Activated naive CD8-positive, alpha-beta T cell treated with anti-CD3 and anti-CD28 coated beads for 36 hours (primary cell): ENCODE measurements around the gene SNN. TPM values are rescaled to one million over a fixed set of nuclear protein-coding genes. Genes with fewer than 3 reads are reported as not detected.

Source experiments
- DNase-seq: peaks from one replicate; pipeline ENCODE4 v3.0.0; 2021
- H3K27ac Mint-ChIP-seq: one replicate; pipeline ENCODE4 v1.8.0; 2022; ENCODE audit warnings: mild to moderate bottlenecking, moderate library complexity, mixed read lengths
- H3K27me3 Mint-ChIP-seq: one replicate; pipeline ENCODE4 v1.8.0; 2022; ENCODE audit warnings: mild to moderate bottlenecking, mixed read lengths
- H3K36me3 Mint-ChIP-seq: one replicate; pipeline ENCODE4 v1.8.0; 2021; ENCODE audit warnings: mild to moderate bottlenecking, mixed read lengths
- H3K4me1 Mint-ChIP-seq: one replicate; pipeline ENCODE4 v1.8.0; 2021; ENCODE audit warnings: mixed read lengths
- H3K4me3 Mint-ChIP-seq: one replicate; pipeline ENCODE4 v1.8.0; 2022; ENCODE audit warnings: mild to moderate bottlenecking, moderate library complexity, mixed read lengths
- H3K9me3 Mint-ChIP-seq: one replicate; pipeline ENCODE4 v1.8.0; 2022; ENCODE audit warnings: mixed read lengths
- total RNA-seq, 2 experiments: library from RNA; stranded (reverse); gene quantifications; one replicate each; pipeline ENCODE4 v1.2.3, GENCODE V29; 2021

Gene SNN
- total RNA-seq, 2 experiments from 2014 or later, result 10.3 to 11.2 TPM

DNA sequence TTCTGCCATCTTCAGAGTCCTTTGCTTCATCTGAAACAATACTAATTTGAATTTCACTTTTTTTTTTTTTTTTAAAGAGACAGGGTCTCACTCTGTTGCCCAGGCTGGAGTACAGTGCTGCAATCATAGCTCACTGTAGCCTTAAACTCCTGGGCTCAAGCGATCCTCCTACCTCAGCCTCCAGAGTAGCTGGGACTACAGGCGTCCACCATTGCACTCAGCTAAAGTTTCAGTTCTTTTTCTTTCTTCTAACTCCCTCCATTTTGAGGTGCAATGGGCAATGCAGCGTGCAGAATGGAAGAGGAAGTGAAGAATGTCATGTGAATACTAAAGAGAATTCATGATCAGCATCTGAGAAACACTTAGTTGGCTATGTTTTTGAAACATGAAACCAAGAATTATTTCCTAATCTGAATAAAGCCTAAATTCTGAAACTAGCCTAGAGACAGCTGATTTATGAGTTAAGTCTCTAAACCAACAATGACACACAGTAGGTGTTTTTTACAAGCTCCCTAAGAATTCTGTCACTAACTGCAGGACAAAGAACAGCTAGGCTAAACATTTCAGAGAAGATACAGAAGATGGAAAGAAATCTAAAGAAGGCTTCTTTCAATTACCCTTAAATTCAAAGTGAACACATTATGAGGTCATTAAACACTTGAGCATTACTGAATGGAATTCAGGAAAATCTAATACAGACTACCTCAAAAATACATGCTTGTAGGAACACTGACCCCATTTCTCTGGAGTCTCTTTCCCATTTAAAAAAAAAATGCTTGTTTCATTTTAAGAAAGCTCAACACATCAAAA lies 21.0 kb downstream of the SNN start:
- peak overlapping the region; percentile 68 for H3K27ac Mint-ChIP-seq
- peaks cover 19% of the 10 kb centered on the region for H3K4me1 Mint-ChIP-seq
- peaks cover 28% of the 10 kb centered on the region for H3K36me3 Mint-ChIP-seq
- no peak for DNase-seq
- no peaks in the 10 kb centered on the region for H3K27me3 Mint-ChIP-seq
- H3K9me3 Mint-ChIP-seq, result no peaks in the 10 kb centered on the region
- no peak overlapping the region for H3K4me3 Mint-ChIP-seq

DNA sequence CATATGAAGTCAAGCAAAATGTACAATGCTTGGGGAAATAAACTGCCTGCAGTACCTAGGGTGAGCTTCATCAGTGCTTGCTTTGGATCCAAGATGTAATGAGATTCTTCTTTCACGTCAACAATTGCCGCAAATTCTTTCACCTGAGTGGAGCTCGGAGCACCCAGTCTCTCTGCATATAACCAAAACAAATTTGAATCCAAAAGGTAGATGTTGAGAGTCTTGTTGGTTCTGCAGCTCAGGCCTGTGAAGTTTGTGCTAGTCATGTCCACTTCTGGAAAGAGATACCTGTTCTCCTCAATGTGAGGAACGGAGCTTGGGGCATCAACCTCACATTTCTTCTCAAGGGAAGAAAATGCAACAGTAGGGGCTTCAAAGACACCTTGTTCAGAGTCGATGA lies 23.0 kb downstream of the SNN start:
- Mint-ChIP-seq H3K9me3 (no peaks in the 10 kb centered on the region), H3K4me3 (no peak overlapping the region), H3K36me3 (peaks cover 33% of the 10 kb centered on the region), H3K27me3 (no peaks in the 10 kb centered on the region), H3K4me1 (peaks cover 22% of the 10 kb centered on the region), H3K27ac (no peak overlapping the region)
- no peak for DNase-seq

DNA sequence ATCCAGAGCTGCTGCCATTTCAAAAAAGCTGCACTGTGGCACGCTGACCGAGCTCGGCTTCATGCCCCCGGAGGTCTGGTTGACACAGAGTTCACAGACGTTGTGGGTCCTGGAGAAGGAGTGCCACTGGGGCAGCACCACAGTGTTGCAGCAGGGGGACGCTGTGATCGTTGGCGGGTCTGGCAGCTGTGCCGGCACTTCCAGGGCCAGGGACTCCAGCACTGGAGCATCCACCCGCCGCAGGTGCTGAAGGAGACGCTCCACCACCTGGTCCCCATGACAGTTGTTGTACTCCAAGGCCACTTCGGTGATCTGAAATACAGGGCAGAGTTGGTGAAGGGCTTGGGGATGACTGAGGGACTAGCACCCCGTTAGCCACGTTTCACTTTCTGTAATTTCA lies 23.5 kb downstream of the SNN start:
- peaks cover 36% of the 10 kb centered on the region for H3K36me3 Mint-ChIP-seq
- peaks cover 27% of the 10 kb centered on the region for H3K4me1 Mint-ChIP-seq
- H3K4me3 Mint-ChIP-seq, result no peak overlapping the region
- no peaks in the 10 kb centered on the region for H3K27me3 Mint-ChIP-seq
- no peak overlapping the region for H3K27ac Mint-ChIP-seq
- no peaks in the 10 kb centered on the region for H3K9me3 Mint-ChIP-seq
- DNase-seq, result no peak

DNA sequence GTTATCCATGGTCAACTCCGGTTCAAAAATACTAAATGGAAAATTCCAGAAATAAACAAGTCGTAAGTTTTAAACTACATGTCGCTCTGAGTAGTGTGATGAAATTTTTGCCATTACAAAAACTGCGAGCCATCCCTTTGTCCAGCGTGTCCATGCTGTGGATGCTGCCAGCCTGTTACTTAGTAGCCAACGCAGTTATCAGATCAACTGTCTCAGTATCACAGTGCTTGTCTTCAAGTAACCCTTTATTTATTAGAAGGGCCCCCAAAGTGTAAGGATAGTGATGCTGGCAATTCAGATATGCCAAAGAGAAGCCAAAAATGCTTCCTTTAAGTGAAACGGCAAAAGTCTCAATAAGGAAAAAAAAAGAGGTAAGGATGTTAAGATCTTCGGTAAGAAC lies 23.9 kb downstream of the SNN start:
- no peaks in the 10 kb centered on the region for H3K27me3 Mint-ChIP-seq
- peaks cover 38% of the 10 kb centered on the region for H3K36me3 Mint-ChIP-seq
- H3K4me1 Mint-ChIP-seq, result peaks cover 28% of the 10 kb centered on the region
- H3K9me3 Mint-ChIP-seq, result no peaks in the 10 kb centered on the region
- H3K4me3 Mint-ChIP-seq, result no peak overlapping the region
- DNase-seq, result no peak
- no peak overlapping the region for H3K27ac Mint-ChIP-seq

DNA sequence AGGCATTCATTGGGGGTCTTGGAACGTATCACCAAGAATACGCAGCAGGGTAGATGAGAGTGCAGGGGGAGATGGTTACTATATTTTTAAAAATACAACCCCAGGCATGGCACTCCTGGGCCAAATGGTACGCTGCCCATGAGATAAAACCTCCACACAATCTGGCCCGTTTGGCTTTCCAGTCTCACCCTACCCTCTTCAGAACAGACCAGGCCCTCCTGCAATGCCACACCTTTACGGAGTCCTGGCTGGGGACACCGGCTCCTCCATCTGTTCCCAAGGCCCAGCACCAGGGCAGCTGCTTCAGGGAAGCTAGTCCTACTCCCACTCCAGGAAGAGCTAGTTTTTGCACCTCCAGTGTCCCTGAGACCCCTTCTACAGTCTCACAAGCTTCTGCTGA lies 24.4 kb downstream of the SNN start:
- Mint-ChIP-seq H3K9me3 (no peaks in the 10 kb centered on the region), H3K4me1 (peaks cover 29% of the 10 kb centered on the region), H3K27ac (no peak overlapping the region), H3K36me3 (peaks cover 36% of the 10 kb centered on the region), H3K27me3 (no peaks in the 10 kb centered on the region), H3K4me3 (no peak overlapping the region)
- no peak for DNase-seq

DNA sequence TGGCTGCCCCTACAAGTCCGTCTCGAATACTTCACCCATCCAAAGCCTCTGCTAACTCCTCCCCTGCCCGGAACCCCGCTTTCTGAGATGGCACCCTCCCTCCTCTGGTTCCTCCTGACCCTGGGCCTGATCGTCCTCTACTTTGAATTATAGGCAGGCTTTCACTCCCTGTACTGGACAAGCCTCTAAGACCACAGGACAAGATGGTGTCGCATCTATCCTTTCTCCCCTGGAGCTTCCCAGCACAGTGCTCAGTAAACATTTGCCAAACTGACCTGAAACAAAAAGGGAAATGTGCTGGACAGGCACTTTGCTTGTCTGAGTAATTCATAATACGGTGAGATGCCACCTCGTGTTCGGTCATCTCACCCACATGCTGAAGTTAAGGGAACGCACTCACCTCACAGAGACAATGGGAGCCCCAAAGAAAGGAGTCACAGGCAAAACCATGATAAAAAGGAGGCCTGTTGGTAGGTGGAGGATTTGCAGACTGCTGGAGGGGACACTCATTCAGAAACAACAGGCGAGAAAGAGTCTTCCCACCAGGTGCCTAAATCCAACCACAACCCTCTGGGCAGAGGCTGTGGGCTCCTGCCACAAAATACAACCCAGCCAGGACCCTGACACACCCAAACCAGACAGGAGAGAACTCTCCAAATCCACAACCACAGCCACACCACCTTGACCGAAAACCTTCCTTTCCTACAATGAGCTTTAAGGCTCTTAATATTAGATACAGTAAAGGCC lies 28.2 kb downstream of the SNN start:
- no peak overlapping the region for H3K4me3 Mint-ChIP-seq

DNA sequence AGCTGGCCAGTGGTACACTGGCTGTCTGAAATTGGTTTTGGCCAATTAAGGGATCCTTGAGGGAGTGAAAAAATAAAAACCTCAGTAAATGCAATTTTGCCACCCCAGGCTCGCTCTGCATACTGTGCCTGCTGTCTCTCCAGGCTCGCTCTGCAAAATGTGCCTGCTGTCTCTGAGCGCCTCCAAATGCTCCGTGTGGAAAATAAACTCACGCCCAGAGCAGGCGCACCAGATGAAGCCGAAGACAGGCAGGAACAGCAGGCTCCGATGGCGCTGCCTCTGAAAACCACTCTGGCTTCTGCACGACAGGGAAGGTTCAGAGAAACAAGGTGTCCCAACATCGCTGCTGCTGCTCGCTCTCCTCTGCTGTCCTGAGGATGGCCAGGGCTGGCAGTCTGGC lies 29.1 kb downstream of the SNN start:
- Mint-ChIP-seq H3K4me3 (no peak overlapping the region), H3K9me3 (no peaks in the 10 kb centered on the region), H3K4me1 (peaks cover 36% of the 10 kb centered on the region), H3K36me3 (peaks cover 24% of the 10 kb centered on the region), H3K27ac (no peak overlapping the region), H3K27me3 (no peaks in the 10 kb centered on the region)
- no peak for DNase-seq

More for the DNA sequence above, 28.2 kb downstream of the SNN start:
- Mint-ChIP-seq H3K36me3 (peaks cover 29% of the 10 kb centered on the region), H3K27me3 (no peaks in the 10 kb centered on the region), H3K27ac (no peak overlapping the region), H3K9me3 (no peaks in the 10 kb centered on the region), H3K4me1 (peaks cover 33% of the 10 kb centered on the region)
- DNase-seq, result no peak

DNA sequence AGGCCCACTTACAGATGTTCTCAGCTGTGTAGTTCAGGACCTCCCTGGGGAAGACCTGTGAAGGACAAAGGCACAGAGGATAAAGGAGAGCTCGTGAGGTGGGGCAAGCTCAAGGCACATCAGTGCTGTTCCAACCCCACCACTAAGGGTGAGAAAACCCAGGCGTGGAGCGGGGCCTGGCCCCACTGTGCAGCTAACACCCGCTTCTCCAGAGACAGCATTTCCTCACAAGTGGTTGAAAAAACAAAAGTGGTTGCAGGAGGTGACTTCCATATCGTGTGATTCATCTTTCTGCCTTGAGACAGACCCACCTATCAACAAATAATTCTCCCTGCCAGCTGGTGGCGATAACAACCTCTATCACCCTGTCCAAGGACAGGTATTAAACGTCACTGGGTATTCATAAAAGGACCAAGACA lies 30.0 kb downstream of the SNN start:
- H3K4me3 Mint-ChIP-seq, result no peak overlapping the region
- H3K4me1 Mint-ChIP-seq, result peaks cover 36% of the 10 kb centered on the region
- peak; percentile 19 for DNase-seq
- no peaks in the 10 kb centered on the region for H3K9me3 Mint-ChIP-seq
- peaks cover 28% of the 10 kb centered on the region for H3K36me3 Mint-ChIP-seq
- peak overlapping the region; percentile 47 for H3K27ac Mint-ChIP-seq
- H3K27me3 Mint-ChIP-seq, result no peaks in the 10 kb centered on the region

DNA sequence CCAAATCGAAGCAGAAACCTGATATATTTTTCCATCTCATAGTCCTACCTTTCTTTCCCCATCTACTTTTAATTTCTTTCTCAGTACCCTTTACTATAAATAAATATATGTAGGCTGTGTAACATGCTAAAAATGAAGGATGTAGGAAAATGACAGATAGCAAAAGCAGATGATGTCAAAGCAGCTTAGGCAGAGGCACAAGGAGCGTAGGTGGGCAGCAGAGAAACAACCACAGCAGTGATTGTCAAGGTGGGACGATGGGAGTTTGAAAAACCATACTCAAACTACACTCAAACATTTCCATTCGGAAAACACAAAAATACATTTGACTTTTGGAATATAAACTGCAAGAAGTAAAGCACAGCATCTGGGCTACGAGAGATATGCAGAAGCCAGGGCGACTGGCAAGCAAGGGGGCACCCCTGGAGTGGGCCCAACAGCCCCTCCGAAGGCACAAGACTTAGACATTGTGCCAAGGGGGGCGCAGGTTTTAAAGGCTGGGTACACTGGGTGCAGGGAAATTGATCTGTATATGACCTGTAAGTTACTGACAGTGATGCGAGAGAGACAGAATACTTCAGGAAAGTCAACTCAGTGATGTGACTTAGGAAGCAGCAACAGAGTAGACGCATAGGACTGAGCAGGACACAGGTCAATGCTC lies 31.1 kb downstream of the SNN start:
- peaks cover 28% of the 10 kb centered on the region for H3K36me3 Mint-ChIP-seq
- no peak overlapping the region for H3K4me3 Mint-ChIP-seq
- no peak for DNase-seq
- no peaks in the 10 kb centered on the region for H3K27me3 Mint-ChIP-seq
- no peak overlapping the region for H3K27ac Mint-ChIP-seq
- peaks cover 37% of the 10 kb centered on the region for H3K4me1 Mint-ChIP-seq
- no peaks in the 10 kb centered on the region for H3K9me3 Mint-ChIP-seq

DNA sequence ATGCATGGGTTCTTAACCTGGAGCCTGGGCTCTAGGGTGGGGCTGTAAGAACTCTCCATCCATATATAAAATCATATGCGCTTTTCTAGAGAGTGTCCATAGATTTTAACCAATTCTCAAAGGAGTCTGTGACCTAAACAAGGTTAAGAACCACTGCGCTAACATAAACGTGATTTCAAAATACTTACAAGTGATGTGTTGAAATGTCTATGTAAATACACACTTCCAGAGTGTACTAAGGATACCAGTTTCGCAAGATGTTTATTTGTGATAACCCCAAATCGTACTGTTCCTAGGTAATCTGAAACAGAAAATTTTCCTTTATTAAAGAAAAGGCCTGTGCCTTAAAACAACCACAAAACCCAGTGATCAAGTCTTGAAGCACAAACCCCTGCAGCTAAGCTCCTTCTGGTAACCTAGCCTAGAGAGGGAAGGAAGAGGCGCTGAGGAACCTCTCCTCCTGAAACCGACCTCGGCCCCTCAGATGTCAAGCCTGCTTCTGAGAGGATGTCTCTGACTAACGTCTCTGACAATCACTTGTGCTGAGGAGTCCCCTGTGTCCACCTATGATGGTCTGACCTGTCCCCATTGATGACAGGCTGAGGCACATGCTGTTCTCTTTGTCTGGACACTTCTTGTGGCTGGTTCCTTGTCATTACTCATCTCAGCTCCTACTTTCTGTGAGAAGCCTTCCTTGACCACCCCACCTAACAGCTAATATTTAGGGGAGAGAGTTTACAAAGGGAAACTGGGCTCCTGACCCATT lies 32.2 kb downstream of the SNN start:
- H3K27ac Mint-ChIP-seq, result no peak overlapping the region
- peaks cover 26% of the 10 kb centered on the region for H3K36me3 Mint-ChIP-seq
- DNase-seq, result no peak

DNA sequence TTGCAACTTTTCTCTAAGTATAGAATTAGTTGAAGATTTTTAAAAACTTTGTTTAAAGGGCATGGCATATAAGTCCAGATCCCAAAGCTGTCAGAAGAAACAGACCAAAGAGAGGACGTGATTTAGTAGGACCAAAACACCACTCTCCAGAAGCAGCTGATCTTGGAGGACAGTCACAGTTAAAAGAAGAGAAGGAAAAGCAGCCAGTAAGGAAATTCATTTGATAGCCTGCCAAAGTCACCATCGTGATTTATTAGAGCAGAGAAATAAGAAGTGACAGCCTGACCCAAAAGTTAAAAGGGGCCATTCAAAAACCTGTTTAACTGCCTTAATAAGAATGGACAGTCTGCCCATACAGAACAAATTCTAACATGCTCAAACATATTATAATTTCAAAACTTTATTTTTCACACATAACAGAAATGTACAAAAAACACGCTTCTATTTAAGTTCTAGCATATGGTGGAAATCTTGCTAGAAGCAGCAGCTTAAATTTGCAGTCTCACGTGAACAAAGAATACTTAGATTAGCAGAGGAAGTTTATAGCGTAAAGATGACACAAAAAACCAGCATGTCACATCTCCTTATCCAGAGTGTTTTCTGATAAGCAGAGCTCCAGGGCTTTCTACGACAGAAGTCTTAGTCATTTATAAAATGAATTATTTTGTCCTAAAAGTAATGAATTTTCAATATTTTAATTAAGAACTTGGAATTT lies 37.2 kb downstream of the SNN start:
- peaks cover 11% of the 10 kb centered on the region for H3K4me1 Mint-ChIP-seq
- H3K36me3 Mint-ChIP-seq, result peaks cover 6% of the 10 kb centered on the region
- no peak overlapping the region for H3K27ac Mint-ChIP-seq

More for the DNA sequence above, 32.2 kb downstream of the SNN start:
- Mint-ChIP-seq H3K4me1 (peaks cover 39% of the 10 kb centered on the region), H3K4me3 (no peak overlapping the region), H3K27me3 (no peaks in the 10 kb centered on the region), H3K9me3 (no peaks in the 10 kb centered on the region)

DNA sequence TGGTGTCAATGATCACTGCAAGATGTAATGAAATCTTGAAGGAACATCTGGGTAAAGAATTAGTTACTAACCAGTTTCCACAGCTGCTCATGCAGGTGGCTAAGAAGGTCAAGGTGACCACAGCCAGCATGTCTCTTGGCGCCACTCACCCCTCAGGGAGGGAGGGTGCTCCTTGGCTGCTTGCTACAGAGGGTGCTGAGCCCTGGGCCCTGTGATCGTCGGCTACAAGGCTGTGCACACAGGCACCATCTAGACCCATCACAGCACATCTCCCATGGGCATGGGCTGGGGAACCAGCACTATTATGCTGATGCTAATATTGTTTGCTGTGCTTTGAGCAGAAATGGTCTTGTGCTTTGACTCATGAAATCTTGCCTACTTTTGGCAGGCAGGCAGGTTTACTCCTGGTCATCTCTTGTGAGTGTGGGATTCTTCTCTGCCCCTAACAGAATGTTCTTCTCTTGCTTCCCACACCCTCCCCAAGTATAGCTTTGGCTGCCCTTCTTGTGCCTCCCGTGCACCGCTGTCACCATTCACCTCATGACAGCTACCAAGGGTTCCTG lies 38.0 kb downstream of the SNN start:
- no peak for DNase-seq
- peaks cover 6% of the 10 kb centered on the region for H3K36me3 Mint-ChIP-seq
- peaks cover 8% of the 10 kb centered on the region for H3K4me1 Mint-ChIP-seq
- no peaks in the 10 kb centered on the region for H3K9me3 Mint-ChIP-seq
- no peak overlapping the region for H3K27ac Mint-ChIP-seq
- no peaks in the 10 kb centered on the region for H3K27me3 Mint-ChIP-seq
- no peak overlapping the region for H3K4me3 Mint-ChIP-seq

More for the DNA sequence above, 37.2 kb downstream of the SNN start:
- no peak for DNase-seq
- H3K4me3 Mint-ChIP-seq, result no peak overlapping the region
- no peaks in the 10 kb centered on the region for H3K9me3 Mint-ChIP-seq
- no peaks in the 10 kb centered on the region for H3K27me3 Mint-ChIP-seq

DNA sequence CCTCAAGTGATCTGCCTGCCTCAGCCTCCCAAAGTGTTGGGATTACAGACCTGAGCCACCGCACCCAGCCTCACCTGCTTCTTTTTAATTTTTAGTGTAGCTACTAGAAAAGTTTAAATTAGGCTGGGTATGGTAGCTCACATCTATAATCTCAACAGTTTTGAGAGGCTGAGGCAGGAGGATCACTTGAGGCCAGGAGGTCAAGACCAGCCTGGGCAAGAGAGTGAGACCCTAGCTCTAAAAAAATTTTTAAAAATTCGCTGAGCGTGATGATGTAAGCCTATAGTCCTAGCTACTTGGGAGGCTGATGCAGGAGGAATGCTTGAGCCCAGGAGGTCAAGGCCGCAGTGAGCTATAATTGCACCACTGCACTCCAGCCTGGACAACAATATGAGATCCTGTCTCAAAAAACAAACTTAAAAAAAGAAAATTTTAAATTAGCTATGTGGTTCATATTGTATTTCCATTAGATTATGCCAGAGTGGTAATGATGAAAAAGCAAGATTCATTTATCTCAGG lies 39.5 kb downstream of the SNN start:
- Mint-ChIP-seq H3K36me3 (peaks cover 6% of the 10 kb centered on the region), H3K9me3 (no peaks in the 10 kb centered on the region)

DNA sequence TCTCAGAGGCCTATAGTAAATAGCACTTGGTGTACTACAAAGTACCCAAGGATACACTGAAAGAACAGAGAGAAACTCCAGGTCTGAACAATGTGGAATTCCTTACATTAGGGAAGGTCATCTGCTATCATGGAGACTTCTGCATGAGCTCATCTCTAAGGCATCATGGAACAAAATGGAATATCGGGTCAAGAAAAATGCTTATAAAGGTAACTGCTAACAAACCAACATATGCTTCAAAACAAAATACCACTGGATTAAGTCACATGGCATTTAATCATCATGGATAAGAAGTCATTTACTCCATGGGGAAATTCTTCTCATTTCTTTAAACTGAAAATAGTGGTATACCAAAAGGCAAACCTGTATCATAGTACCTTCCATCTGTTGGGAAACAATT lies 40.2 kb downstream of the SNN start:
- H3K9me3 Mint-ChIP-seq, result no peaks in the 10 kb centered on the region
- DNase-seq, result no peak
- peaks cover 7% of the 10 kb centered on the region for H3K4me1 Mint-ChIP-seq
- no peak overlapping the region for H3K4me3 Mint-ChIP-seq
- H3K27me3 Mint-ChIP-seq, result no peaks in the 10 kb centered on the region
- H3K27ac Mint-ChIP-seq, result no peak overlapping the region
- peaks cover 2% of the 10 kb centered on the region for H3K36me3 Mint-ChIP-seq

More for the DNA sequence above, 39.5 kb downstream of the SNN start:
- H3K4me3 Mint-ChIP-seq, result no peak overlapping the region
- DNase-seq, result no peak
- no peak overlapping the region for H3K27ac Mint-ChIP-seq
- peaks cover 7% of the 10 kb centered on the region for H3K4me1 Mint-ChIP-seq
- no peaks in the 10 kb centered on the region for H3K27me3 Mint-ChIP-seq
